A673 (cell line): ENCODE measurements around the gene GNAS.

Experiments
- CTCF ChIP-seq: fragments of 300-800, 200-600 bp; sonication (generic); conservative IDR thresholded peaks from 2 replicates; pipeline ENCODE4 v1.5.1; 2017; ENCODE audit warnings: low read depth, mild to moderate bottlenecking, antibody characterized with exemption, low read length, moderate library complexity, mixed read lengths
- EZH2 ChIP-seq: fragments of 200-600 bp; sonication (generic); IDR thresholded peaks from 2 replicates; pipeline ENCODE4 v1.6.1; 2017; ENCODE audit warnings: borderline replicate concordance, low read depth, mild to moderate bottlenecking, mixed read lengths, antibody characterized with exemption, low read length; ENCODE audit not compliant: poor library complexity, severe bottlenecking

GRCh38 chr20:58817748-58818147 lies 34.8 kb upstream of the GNAS start:
- TF ChIP-seq CTCF (no peak), EZH2 (no peak)
